GM12878 (cell line): ENCODE results near the gene OLFM2.

ENCODE experiments used
- HDAC2 ChIP-seq: fragments of 200-600 bp; sonication (generic); IDR thresholded peaks from 2 replicates; pipeline ENCODE4 v1.6.1; 2017
- MEF2A ChIP-seq: IDR thresholded peaks from 2 replicates; pipeline ENCODE4 v1.6.1; 2011; ENCODE audit warnings: low read depth, mild to moderate bottlenecking, low read length, moderate library complexity; ENCODE audit not compliant: insufficient read depth
- RBBP5 ChIP-seq: fragments of 200-600 bp; sonication (generic); conservative IDR thresholded peaks from 2 replicates; pipeline ENCODE4 v1.6.1; 2016

DNA sequence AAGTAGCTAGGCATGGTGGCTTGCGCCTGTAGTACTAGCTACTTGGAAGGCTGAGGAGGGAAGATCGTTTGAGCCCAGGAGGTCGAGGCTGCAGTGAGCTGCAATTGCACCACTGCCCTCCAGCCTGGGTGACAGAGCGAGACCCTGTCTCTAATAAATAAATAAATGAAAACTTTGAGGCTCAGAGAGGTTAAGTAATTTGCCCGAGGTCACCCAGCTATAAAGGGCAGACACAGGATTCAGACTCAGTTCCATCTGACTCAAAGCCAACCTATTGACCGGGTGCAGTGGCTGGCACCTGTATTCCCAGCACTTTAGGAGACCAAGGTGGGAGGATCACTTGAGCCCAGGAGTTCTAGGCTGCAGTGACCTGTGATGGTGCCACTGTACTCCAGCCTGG is 7.4 kb upstream of the OLFM2 start:
- TF ChIP-seq MEF2A (no peak), HDAC2 (no peak), RBBP5 (no peak)
